Heart left ventricle (tissue), 13 donors: ENCODE measurements around the gene WIPI1.

Experiments used
- CTCF ChIP-seq, 12 donors: fragments of 200-600 bp; sonication (generic) in 4 of 12; IDR thresholded peaks; one replicate each; pipeline versions ENCODE4 v1.5.0 to v1.8.0; 2018 to 2022; ENCODE audit warnings: antibody characterized with exemption in 12 of 12, mild to moderate bottlenecking in 5 of 12
- POLR2A ChIP-seq, 2 donors: fragments of 450-650 bp; IDR thresholded peaks; one replicate each; pipeline ENCODE4 v1.6.1; 2017; ENCODE audit warnings: antibody characterized with exemption in 2 of 2, mild to moderate bottlenecking in 2 of 2, moderate library complexity in 2 of 2
- donor health status: ischemic (EF 13 %, LVEDD 7.1; RV severe dilation, severe dysfunction).
- donor health status: DM: no; HTN: yes; CAD: no.
- donor health status: DM: no; HTN: no; CAD: no.
- donor health status: ischemic (EF 25% LVEDD 6.9; RV normal size, moderate dysfunction).
- donor health status: ischemic (EF 25% LVEDD 5.7; RV mildly dilated, moderate dysfunction).
- donor health status: ischemic (EF 35%, LVEDD 5.7; RV mildly dilated, moderate dysfunction).
- donor health status: nonischemic (EF 11% LVEDD 7.7; RV severe dilation, severe dysfunction).
- donor health status: DM: yes; HTN: yes; CAD: no.
- donor health status: PGD.
- donor health status: ischemic (EF 29% LVEDD 5.4; RV normal size, mild dysfunction).
- donor health status: nonischemic (EF 23%, LVEDD 6.1; RV moderate dilation, normal function).

- TF ChIP-seq CTCF (IDR thresholded peaks at IDR 0.05), result no peak
- TF ChIP-seq POLR2A (IDR thresholded peaks at IDR 0.05), result no peak
Measured at GRCh38 chr17:68468788-68469187, 11.5 kb upstream of the WIPI1 start.
